GM19238 (cell line): ENCODE results near the gene KPTN.

Experiments used
- DNase-seq: peaks from one replicate; pipeline ENCODE4 v3.0.0; 2011; ENCODE audit warnings: low spot score; ENCODE audit not compliant: insufficient read length

Gene KPTN

GRCh38 chr19:47469719-47470118 is 14.3 kb downstream of the KPTN start:
- DNase-seq = no peak

DNA sequence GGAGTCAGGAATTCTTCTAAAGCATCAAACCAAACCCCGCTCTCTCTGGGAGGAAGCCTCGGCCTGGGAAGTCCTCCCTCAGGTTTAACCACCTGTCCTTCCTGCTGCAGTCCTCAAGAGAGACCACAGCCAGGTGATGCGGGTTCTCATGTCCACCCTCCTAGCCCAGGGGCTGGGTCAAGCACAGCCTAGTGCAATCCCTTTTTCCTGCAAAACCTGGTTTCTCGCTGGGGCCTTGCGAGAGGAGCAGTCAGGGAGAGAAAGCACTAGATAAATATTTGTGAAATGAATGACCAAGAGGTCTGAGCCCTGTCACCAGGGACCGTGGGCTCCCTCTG is 14.7 kb downstream of the KPTN start:
- no peak for DNase-seq

DNA sequence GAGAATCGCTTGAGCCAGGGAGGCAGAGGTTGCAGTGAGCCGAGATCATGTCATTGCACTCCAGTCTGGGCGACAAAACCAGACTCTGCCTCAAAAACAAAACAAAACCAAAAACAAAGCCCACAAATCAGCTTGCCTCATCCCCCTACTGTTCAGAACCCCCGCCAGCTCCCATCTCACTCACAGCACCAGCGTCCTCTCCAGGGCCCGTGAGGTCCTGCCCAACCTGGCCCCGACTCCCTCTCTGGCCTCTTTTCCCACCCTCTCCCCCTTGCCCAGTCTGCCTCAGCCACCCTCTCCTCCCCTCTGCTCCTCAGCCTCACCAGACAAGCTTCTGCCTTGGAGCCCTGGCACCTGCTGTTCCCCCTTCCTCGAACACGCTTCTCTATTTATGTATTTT is 16.1 kb downstream of the KPTN start:
- DNase-seq = no peak

GRCh38 chr19:47465957-47466356 is 18.1 kb downstream of the KPTN start:
- no peak for DNase-seq

- DNase-seq = no peak
Measured at GRCh38 chr19:47464675-47465419, 19.2 kb downstream of the KPTN start.

DNA sequence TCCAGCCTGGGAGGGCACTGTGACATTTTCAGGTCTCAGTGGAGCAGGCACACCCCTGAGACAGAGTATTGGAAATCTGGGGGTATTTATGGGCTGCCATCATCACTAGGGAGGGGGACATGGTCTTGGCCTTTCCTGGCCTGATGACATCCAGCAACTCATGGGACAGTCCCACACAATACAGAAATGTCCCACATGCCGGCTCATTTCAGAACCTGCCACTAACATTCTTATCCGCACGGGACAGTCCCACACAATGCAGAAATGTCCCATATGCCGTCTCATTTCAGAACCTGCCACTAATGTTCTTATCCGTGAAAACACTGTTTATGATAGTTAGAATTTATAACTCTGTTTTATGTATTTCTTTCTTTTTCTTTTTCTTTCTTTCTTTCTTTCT is 22.1 kb downstream of the KPTN start:
- DNase-seq = no peak

GRCh38 chr19:47459477-47459876 is 24.5 kb downstream of the KPTN start:
- DNase-seq = no peak

GRCh38 chr19:47458672-47459071 is 25.3 kb downstream of the KPTN start:
- no peak for DNase-seq

GRCh38 chr19:47456721-47457474 is 27.1 kb downstream of the KPTN start:
- DNase-seq = no peak

DNA sequence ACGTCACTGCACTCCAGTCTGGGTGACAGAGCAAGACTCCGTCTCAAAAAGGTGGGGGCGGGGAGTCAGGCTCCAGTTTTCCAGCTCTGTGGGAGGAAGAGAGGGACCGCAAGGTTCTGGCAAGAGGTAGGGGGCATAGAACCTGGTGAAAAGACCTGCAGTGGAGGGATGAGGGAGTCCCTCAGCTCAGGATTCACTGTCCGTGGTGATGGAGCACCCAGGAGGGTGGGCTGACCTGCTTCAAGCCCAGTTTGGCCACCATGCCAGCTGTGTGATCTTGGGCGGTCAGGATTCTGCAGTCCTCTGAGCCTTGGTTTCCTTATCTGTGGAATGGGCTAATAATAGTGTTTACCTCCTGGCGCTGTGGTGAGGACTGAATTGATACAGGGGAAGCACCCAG is 33.5 kb downstream of the KPTN start:
- no peak for DNase-seq

- no peak for DNase-seq
Measured at GRCh38 chr19:47448360-47448727, 35.7 kb downstream of the KPTN start.

DNA sequence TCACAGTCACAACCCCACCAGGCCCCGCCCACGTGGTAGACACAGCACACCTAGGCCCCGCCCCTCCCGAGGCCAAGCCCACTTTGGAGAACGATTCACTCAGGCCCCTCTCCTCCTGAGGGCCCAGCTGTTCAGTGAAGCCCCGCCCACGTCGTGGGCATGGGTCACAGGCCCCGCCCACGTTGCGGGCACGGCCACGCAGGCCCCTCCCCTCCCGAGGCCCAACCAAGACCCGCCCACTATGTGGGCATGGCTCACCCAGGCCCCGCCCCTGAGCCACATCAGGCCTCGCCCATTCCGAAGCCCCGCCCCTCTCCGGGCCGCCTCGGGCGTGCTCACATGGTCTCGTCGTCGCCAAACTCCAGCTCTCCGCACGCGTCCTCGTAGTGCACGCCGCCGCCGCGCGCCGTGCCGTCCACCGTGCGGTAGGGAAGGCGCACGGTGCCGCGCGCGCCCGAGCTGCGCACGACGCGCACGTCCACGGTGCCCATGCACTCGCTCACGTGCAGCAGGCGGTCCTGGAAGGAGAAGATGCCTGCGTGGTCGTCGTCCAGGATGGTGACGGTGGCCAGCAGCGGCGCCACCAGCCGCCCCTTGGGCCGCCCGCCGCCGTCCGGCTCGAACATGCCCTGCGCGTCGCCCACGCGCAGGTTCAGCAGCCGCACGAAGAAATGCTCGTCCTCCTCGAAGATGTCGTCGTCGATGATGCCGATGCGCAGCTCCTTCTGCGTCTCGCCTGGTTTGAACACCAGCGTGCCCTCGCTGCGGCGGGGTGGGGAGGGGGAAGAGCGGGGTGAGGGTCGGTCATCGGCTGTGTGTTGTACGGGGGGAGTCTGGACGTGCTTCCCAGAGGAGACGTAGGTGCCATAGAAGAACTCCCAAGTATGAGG is 36.3 kb downstream of the KPTN start:
- no peak for DNase-seq

DNA sequence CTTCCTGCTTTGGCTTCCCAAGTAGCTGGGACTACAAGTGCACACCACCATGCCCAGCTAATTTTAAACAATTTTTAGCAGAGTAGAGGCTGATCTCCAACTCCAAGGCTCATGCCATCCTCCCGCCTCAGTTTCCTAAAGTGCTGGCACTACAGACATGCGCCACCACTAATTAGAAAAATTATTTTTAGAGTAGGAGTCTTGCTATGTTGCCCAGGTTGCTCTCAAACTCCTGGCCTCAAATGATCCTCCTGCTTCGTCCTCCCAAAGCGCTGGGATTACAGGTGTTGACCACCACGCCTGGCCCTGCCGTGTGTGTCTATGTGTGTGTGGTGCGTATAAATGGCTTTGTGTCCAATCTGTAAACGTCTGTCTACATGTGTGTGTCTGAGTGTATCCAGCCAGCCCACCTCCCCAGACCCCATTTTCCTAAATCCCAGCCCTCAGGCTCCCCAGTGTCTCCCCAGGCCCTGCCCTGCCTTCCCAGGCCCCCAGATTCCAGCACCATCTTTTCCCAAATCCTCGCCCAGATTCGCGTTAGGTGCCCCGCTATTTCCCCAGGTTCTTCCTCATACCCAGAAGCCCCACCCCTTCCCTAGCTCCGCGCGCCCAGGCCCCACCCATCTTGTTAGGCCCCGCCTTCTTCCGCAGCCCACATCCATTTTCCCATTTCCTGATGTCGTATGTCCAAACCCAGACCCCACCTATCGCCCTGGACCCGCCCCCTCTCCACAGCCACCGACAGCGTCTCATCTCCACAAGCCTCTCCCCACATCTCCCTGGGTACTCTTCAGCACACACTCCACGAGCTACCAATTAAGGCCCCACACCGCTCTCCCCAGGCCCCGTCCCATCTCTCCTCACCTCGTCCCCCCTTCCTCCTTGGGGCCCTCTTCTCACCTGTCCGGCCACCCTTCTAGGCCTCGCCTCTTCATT is 37.2 kb downstream of the KPTN start:
- no peak for DNase-seq

DNA sequence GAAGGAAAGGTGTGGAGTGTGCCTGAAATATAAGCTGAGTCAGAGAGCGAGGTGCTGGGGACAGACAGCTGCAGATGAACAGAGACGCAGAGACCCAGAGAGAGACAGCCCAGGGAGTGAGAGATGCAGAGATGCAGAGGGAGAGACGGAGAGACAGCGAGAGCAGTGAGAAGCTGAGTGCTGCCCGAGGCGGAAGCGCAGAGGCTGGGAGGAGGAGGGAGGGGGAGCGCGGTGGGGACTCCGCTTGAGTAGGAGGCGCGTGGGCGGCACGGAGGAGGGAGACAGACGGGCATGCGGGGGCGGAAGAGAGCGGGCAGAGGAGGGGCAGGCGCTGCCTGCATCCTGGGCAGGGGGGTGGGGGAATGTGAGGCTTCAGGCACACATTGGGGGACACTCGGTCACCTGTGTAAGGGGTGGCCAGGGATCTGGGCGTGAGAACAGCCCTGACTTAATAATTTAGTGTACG is 38.0 kb downstream of the KPTN start:
- DNase-seq = no peak

DNA sequence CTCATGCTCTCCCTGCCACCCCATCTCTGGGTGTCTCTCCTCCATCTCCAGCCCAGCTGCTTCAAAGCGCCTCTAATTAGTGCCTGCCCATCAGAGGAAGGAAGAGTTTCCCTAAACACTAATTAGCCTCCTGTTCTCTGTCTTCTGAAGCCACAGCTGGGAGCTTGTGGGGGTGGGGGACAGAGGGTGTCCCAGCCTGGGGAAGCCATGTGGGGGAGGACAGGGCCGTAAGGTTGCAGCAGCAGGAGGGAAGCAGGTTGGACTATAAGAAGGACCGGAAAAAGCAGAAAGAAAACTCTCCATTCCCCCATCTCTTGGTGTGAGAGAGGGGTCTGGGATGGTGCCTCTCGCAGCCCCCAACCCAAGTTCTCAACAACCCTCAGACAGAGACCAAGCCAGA is 38.5 kb downstream of the KPTN start:
- DNase-seq = no peak

GRCh38 chr19:47444388-47444821 is 39.6 kb downstream of the KPTN start:
- no peak for DNase-seq

GRCh38 chr19:47443331-47443730 is 40.7 kb downstream of the KPTN start:
- no peak for DNase-seq

DNA sequence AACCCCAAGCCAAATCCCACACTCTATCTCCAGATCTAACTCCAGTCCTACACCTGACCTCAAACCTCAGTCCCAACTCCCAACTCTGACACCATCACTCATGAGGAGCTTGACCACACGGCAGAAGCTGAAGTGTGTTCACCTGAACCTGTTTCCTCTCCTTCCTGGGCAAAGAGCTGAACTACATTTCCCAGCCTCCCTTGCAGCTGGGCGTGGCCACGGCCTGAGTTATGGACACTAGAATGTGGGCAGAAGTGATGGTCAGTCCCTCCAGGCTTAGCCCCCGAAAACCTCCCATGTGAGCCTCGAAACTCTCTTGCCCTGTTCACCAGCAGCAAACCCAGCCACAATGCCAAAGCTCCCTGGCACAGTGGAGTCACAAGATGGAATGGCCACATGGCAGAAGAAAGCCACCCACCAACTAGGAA is 45.2 kb downstream of the KPTN start:
- DNase-seq = no peak

DNA sequence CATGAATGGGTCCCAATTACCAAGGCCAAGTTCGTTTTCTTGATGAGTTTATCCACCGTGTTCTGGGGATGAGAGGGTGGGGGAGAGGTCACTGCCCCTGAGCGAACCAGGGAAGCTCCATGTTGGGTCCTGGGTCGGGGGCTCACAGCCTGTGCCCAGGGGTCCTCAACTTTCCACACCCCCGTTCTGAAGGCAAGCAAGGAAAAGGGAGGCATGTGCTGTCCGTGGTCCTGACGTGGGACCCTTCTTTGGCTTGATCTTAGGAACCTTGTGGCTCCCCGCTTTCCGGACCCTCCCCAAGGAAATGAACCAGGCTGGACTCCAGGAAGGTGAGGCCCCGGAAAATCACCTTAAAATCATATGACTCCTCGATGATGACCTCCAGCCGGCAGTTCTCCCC is 46.5 kb downstream of the KPTN start:
- no peak for DNase-seq

DNA sequence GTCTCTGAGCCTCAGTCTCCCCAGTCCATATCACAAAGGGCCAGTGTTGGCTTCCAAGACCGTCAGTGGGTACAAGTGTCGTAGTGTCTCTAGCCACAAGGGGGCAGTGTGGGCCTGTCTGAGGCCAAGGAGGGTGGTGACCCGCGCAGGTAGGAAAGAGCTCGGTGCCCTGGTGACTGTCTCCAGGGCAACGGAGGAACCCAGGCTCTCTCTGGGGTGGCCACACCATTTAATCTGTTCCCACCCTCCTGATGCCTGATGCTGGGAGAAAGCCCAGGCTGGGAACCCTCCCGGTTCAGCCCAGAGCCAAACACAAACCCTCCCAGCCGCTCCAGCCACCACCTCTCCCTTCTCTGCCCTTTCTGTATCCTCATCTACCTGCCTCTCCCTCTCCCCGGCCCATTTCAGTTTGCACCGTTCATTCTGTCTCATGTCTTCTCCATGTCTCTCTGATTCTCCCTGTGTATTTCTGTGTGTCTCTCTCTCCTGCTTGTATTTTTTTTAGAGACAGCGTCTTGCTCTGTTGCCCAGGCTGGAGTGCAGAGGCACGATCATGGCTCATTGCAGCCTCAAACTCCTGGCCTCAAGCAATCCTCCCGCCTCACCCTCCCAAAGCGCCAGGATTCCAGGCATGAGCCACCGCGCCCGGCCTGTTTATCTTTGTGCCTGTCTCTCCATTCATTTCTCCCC is 47.2 kb downstream of the KPTN start:
- DNase-seq = peak; percentile 81
